ENCODE measurements around the gene SHISAL2A. TPM values are rescaled to one million over a fixed set of nuclear protein-coding genes. Genes with fewer than 3 reads are reported as not detected.

Gene SHISAL2A
- total and polyA plus RNA-seq, 2 of the 13 experiments (the other 11 are each of a cell fraction or from before 2014, with no cell fraction given), result not detected

DNA sequence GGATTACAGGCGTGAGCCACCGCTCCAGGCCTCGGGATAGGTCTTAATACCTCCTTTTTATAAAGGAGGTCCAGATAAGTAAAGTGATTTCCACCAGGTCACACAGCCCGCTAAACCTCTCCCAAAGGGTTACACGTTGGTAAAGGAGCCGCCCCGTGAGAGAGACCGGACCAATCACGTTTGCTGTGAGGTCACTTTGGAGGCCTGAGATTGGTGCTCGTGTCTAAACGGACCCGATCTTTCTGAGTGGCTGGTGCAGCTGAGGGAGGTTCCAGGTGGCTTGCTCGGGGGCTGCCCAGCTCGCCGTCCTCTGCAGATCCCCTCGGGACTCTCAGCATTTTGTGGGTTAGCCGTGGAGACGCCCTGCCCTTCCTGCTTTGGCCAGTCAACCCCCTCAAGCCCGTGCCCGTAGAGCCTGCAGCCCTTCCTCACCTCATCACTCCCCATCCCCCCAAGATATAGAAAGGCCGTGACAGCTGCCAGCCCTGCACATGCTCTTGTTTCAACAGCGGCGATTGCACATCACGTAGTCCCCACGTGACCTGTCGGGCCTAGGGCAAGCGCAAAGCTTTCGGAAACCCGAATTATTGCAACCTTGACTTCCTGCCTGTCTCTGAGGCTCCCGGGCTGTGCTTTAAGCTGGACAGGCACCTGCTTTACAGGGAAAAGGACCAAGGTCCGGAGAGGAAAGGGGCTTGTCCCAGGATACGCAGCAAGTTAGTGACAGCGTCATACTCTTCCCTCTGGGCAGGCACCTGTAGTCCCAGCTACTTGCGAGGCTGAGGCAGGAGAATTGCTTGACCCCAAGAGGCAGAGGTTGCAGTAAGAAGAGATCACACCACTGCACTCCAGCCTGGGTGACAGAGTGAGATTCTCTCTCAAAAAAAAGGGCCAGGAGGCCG, 70.2 kb downstream of the SHISAL2A start (continued):
- TF ChIP-seq, protein P1, sequence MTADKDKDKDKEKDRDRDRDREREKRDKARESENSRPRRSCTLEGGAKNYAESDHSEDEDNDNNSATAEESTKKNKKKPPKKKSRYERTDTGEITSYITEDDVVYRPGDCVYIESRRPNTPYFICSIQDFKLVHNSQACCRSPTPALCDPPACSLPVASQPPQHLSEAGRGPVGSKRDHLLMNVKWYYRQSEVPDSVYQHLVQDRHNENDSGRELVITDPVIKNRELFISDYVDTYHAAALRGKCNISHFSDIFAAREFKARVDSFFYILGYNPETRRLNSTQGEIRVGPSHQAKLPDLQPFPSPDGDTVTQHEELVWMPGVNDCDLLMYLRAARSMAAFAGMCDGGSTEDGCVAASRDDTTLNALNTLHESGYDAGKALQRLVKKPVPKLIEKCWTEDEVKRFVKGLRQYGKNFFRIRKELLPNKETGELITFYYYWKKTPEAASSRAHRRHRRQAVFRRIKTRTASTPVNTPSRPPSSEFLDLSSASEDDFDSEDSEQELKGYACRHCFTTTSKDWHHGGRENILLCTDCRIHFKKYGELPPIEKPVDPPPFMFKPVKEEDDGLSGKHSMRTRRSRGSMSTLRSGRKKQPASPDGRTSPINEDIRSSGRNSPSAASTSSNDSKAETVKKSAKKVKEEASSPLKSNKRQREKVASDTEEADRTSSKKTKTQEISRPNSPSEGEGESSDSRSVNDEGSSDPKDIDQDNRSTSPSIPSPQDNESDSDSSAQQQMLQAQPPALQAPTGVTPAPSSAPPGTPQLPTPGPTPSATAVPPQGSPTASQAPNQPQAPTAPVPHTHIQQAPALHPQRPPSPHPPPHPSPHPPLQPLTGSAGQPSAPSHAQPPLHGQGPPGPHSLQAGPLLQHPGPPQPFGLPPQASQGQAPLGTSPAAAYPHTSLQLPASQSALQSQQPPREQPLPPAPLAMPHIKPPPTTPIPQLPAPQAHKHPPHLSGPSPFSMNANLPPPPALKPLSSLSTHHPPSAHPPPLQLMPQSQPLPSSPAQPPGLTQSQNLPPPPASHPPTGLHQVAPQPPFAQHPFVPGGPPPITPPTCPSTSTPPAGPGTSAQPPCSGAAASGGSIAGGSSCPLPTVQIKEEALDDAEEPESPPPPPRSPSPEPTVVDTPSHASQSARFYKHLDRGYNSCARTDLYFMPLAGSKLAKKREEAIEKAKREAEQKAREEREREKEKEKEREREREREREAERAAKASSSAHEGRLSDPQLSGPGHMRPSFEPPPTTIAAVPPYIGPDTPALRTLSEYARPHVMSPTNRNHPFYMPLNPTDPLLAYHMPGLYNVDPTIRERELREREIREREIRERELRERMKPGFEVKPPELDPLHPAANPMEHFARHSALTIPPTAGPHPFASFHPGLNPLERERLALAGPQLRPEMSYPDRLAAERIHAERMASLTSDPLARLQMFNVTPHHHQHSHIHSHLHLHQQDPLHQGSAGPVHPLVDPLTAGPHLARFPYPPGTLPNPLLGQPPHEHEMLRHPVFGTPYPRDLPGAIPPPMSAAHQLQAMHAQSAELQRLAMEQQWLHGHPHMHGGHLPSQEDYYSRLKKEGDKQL (CRISPR knock-in tag; IDR thresholded peaks at IDR 0.05; ENCODE audit: low read depth), result peak; percentile 44; the same call in 1 of the 2 replicates
- TF ChIP-seq ZNF572 (CRISPR knock-in tag; IDR thresholded peaks at IDR 0.05), result no peak; the same call in 1 of the 2 replicates
- no peak for TF ChIP-seq NFIB (CRISPR knock-in tag; IDR thresholded peaks at IDR 0.05; ENCODE audit: borderline replicate concordance)
- TF ChIP-seq ATF7 (IDR thresholded peaks at IDR 0.05), result peak; percentile 83
- TF ChIP-seq ATF7 (CRISPR knock-in tag; IDR thresholded peaks at IDR 0.05), result peak; percentile 95
- TF ChIP-seq, protein P2, sequence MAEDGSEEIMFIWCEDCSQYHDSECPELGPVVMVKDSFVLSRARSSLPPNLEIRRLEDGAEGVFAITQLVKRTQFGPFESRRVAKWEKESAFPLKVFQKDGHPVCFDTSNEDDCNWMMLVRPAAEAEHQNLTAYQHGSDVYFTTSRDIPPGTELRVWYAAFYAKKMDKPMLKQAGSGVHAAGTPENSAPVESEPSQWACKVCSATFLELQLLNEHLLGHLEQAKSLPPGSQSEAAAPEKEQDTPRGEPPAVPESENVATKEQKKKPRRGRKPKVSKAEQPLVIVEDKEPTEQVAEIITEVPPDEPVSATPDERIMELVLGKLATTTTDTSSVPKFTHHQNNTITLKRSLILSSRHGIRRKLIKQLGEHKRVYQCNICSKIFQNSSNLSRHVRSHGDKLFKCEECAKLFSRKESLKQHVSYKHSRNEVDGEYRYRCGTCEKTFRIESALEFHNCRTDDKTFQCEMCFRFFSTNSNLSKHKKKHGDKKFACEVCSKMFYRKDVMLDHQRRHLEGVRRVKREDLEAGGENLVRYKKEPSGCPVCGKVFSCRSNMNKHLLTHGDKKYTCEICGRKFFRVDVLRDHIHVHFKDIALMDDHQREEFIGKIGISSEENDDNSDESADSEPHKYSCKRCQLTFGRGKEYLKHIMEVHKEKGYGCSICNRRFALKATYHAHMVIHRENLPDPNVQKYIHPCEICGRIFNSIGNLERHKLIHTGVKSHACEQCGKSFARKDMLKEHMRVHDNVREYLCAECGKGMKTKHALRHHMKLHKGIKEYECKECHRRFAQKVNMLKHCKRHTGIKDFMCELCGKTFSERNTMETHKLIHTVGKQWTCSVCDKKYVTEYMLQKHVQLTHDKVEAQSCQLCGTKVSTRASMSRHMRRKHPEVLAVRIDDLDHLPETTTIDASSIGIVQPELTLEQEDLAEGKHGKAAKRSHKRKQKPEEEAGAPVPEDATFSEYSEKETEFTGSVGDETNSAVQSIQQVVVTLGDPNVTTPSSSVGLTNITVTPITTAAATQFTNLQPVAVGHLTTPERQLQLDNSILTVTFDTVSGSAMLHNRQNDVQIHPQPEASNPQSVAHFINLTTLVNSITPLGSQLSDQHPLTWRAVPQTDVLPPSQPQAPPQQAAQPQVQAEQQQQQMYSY (CRISPR knock-in tag; IDR thresholded peaks at IDR 0.05), result no peak
- TF ChIP-seq, protein P3, sequence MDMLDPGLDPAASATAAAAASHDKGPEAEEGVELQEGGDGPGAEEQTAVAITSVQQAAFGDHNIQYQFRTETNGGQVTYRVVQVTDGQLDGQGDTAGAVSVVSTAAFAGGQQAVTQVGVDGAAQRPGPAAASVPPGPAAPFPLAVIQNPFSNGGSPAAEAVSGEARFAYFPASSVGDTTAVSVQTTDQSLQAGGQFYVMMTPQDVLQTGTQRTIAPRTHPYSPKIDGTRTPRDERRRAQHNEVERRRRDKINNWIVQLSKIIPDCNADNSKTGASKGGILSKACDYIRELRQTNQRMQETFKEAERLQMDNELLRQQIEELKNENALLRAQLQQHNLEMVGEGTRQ (IDR thresholded peaks at IDR 0.05; ENCODE audit: low read depth, low read length), result peak; percentile 95
- TF ChIP-seq, protein P3 (CRISPR knock-in tag; IDR thresholded peaks at IDR 0.05; ENCODE audit: borderline replicate concordance), result peak; percentile 99
- peak; percentile 60 for TF ChIP-seq ETV5 (CRISPR knock-in tag; IDR thresholded peaks at IDR 0.05; ENCODE audit: borderline replicate concordance)
- peak; percentile 20 for TF ChIP-seq ESRRA (CRISPR knock-in tag; IDR thresholded peaks at IDR 0.05; ENCODE audit: low read depth)
- TF ChIP-seq, protein P4, sequence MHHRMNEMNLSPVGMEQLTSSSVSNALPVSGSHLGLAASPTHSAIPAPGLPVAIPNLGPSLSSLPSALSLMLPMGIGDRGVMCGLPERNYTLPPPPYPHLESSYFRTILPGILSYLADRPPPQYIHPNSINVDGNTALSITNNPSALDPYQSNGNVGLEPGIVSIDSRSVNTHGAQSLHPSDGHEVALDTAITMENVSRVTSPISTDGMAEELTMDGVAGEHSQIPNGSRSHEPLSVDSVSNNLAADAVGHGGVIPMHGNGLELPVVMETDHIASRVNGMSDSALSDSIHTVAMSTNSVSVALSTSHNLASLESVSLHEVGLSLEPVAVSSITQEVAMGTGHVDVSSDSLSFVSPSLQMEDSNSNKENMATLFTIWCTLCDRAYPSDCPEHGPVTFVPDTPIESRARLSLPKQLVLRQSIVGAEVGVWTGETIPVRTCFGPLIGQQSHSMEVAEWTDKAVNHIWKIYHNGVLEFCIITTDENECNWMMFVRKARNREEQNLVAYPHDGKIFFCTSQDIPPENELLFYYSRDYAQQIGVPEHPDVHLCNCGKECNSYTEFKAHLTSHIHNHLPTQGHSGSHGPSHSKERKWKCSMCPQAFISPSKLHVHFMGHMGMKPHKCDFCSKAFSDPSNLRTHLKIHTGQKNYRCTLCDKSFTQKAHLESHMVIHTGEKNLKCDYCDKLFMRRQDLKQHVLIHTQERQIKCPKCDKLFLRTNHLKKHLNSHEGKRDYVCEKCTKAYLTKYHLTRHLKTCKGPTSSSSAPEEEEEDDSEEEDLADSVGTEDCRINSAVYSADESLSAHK (CRISPR knock-in tag; IDR thresholded peaks at IDR 0.05; ENCODE audit: borderline replicate concordance), result 0 out of 2 replicates have a peak, but pooled peaks have one; percentile 44
- peak; percentile 98 for TF ChIP-seq ZNF737 (CRISPR knock-in tag; IDR thresholded peaks at IDR 0.05; ENCODE audit: borderline replicate concordance)

Measured in HepG2 (cell line).